ENCODE measurements around the gene ERICH3.
"Not testable (repeated sequence)": the region's sequence is repeated elsewhere in the genome, so short reads cannot be mapped to it uniquely, and the experiment has no call there.

Gene ERICH3

DNA sequence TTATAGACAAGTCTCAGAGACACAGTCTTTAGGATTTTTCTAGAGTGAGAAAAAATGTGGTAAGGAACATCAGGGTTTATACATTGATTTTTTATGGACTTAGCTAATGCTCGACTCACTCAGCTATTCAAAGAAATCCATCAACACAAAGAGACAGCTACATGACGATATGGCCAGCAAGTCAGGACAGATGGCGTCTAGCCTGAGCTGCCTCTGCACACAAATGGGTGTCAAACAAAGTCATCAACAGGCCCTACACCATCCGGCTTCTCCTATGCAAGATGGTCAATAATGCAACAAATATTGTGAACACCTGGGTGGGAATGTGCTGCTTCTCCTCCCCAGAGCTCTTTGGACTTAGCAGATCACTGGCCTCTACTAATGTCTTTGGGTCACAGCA lies 13.3 kb upstream of the ERICH3 start:
- Histone ChIP-seq H3K27ac (no peak overlapping the region), H3K9ac (ENCODE audit: insufficient read length) (no peak overlapping the region), H3K9me3 (ENCODE audit: low read depth, low read length) (no peaks in the 10 kb centered on the region), H3K4me3 (no peak overlapping the region), H3K36me3 (ENCODE audit: insufficient read depth, low read length) (no peaks in the 10 kb centered on the region)
- no peak for DNase-seq (ENCODE audit: low read depth, low spot score)
- TF ChIP-seq FOXP2 (optimal IDR thresholded peaks at IDR 0.05; ENCODE audit: control extremely low read depth, extremely low read length, insufficient read depth), result no peak
- no peak for TF ChIP-seq EZH2 (IDR thresholded peaks at IDR 0.05)
- no peak for TF ChIP-seq POLR2AphosphoS5 (IDR thresholded peaks at IDR 0.05; ENCODE audit: borderline replicate concordance, low read depth, low read length)

DNA sequence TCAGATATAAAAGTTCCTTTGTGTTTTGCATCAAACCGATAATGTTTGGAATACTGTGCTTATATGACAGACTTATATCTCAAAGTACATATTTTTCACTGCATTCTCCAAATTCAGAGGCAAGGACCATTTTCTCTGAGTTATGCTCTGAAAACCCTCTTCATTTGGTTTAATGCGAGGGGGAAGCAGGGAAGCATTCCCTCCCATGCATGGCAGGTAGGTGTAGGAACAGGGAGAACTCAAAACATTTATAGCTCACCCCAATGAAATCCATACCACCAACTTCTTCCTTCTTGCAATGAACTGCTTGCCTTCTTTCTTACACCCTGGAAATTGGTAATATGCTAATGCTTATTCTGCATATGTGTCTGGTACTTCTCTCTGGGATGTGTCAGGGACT lies 10.7 kb upstream of the ERICH3 start:
- H3K9me3 ChIP-seq (ENCODE audit: low read depth, low read length), result no peaks in the 10 kb centered on the region
- H3K27ac ChIP-seq, result no peak overlapping the region
- TF ChIP-seq FOXP2 (optimal IDR thresholded peaks at IDR 0.05; ENCODE audit: control extremely low read depth, extremely low read length, insufficient read depth) (no peak), POLR2AphosphoS5 (IDR thresholded peaks at IDR 0.05; ENCODE audit: borderline replicate concordance, low read depth, low read length) (no peak), EZH2 (IDR thresholded peaks at IDR 0.05) (no peak)
- no peak overlapping the region for H3K4me3 ChIP-seq
- no peaks in the 10 kb centered on the region for H3K36me3 ChIP-seq (ENCODE audit: insufficient read depth, low read length)
- H3K9ac ChIP-seq (ENCODE audit: insufficient read length), result no peak overlapping the region
- DNase-seq (ENCODE audit: low read depth, low spot score), result no peak

DNA sequence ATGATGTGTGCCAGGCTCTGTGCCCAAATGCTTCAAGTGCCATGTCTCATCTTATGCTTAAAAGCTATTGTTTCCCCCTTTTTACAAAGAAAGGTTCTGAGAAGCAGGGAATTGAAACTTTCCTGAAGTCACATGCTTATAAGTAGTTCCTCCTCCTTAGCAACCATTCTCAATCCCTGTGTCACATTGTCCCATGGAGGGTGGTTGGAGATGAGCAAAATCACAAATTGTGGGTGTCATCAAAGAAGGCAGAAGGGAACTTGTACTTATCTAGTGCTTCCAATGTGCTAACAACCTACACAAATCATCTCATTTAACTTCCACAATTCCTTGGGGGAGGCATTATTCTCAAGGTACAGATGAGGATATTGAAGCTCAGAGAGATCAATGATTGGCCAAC lies 10.1 kb upstream of the ERICH3 start:
- no peak for TF ChIP-seq POLR2AphosphoS5 (IDR thresholded peaks at IDR 0.05; ENCODE audit: borderline replicate concordance, low read depth, low read length)
- no peaks in the 10 kb centered on the region for H3K9me3 ChIP-seq (ENCODE audit: low read depth, low read length)

DNA sequence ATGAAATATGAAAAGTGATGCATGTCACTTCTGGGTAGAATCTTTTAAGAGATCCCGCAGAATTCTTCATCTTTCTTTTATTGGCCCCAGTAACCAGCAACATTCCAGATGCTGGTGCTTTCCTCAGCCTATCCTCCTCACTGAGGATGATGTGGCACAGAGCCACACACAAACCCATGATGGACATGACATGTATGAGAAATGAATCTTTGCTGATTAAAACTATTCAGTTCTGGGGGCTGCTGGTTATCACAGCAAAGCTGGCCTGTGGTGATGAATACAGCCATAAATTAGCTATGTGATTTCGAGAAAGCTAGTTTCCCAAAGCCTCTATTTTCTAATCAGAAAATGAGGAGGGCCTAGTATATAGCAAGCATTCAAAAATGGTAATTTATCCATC lies 8.3 kb upstream of the ERICH3 start:
- TF ChIP-seq EZH2 (IDR thresholded peaks at IDR 0.05), result no peak
- TF ChIP-seq FOXP2 (optimal IDR thresholded peaks at IDR 0.05; ENCODE audit: control extremely low read depth, extremely low read length, insufficient read depth), result no peak
- no peak for TF ChIP-seq POLR2AphosphoS5 (IDR thresholded peaks at IDR 0.05; ENCODE audit: borderline replicate concordance, low read depth, low read length)
- no peak for DNase-seq (ENCODE audit: low read depth, low spot score)

More for the DNA sequence above, 10.1 kb upstream of the ERICH3 start:
- no peaks in the 10 kb centered on the region for H3K36me3 ChIP-seq (ENCODE audit: insufficient read depth, low read length)
- no peak overlapping the region for H3K27ac ChIP-seq
- no peak for DNase-seq (ENCODE audit: low read depth, low spot score)
- no peak overlapping the region for H3K9ac ChIP-seq (ENCODE audit: insufficient read length)
- H3K4me3 ChIP-seq, result no peak overlapping the region

DNA sequence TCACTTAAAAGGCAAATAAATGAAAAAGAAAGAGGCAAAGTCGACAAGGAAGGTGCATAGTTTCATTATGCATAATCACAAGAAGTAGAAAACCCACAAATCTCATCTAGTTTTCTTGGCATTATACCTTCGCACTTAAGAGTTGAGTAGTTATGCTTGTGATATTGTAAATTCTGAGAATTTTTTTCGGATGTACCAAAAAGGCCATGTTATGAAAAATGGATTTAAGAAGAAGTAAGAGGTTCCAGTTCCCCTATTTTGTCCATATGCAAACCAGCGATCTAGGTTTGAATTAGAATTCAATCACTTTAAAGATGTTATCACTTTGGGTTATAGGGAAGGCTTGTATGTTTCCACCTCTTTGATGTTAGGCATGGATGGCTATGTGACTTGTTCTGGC lies 7.9 kb upstream of the ERICH3 start:
- Histone ChIP-seq H3K36me3 (ENCODE audit: insufficient read depth, low read length) (no peaks in the 10 kb centered on the region), H3K9ac (ENCODE audit: insufficient read length) (no peak overlapping the region), H3K4me3 (no peak overlapping the region), H3K27ac (no peak overlapping the region), H3K9me3 (ENCODE audit: low read depth, low read length) (no peaks in the 10 kb centered on the region)
- DNase-seq (ENCODE audit: low read depth, low spot score), result no peak
- TF ChIP-seq EZH2 (IDR thresholded peaks at IDR 0.05) (no peak), POLR2AphosphoS5 (IDR thresholded peaks at IDR 0.05; ENCODE audit: borderline replicate concordance, low read depth, low read length) (no peak)

More for the DNA sequence above, 8.3 kb upstream of the ERICH3 start:
- Histone ChIP-seq H3K27ac (no peak overlapping the region), H3K9me3 (ENCODE audit: low read depth, low read length) (no peaks in the 10 kb centered on the region), H3K9ac (ENCODE audit: insufficient read length) (no peak overlapping the region), H3K36me3 (ENCODE audit: insufficient read depth, low read length) (no peaks in the 10 kb centered on the region), H3K4me3 (no peak overlapping the region)

DNA sequence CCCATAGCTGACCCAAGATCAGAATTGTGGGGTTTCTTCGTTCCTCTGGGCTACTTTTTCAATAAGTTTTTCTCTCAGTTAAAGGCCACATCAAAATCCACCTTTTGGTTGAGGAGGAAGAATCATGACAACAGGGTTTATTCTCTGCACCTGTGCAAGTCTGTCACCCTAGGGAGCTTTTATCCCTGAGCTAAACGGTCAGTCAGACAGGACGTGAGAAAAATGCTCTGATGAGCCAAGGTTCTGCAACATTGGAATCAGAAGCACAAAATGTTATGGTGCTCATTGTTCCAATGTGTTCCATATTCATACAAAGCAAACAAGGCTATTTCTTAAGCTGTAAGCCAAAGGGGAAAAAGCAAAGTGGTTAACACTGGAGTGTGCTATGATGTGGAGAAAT lies 7.4 kb upstream of the ERICH3 start:
- DNase-seq (ENCODE audit: low read depth, low spot score), result no peak
- H3K27ac ChIP-seq, result no peak overlapping the region
- H3K36me3 ChIP-seq (ENCODE audit: insufficient read depth, low read length), result no peaks in the 10 kb centered on the region
- H3K4me3 ChIP-seq, result no peak overlapping the region
- H3K9me3 ChIP-seq (ENCODE audit: low read depth, low read length), result no peaks in the 10 kb centered on the region
- TF ChIP-seq FOXP2 (optimal IDR thresholded peaks at IDR 0.05; ENCODE audit: control extremely low read depth, extremely low read length, insufficient read depth), result no peak
- TF ChIP-seq POLR2AphosphoS5 (IDR thresholded peaks at IDR 0.05; ENCODE audit: borderline replicate concordance, low read depth, low read length), result no peak
- TF ChIP-seq EZH2 (IDR thresholded peaks at IDR 0.05), result no peak
- H3K9ac ChIP-seq (ENCODE audit: insufficient read length), result no peak overlapping the region

DNA sequence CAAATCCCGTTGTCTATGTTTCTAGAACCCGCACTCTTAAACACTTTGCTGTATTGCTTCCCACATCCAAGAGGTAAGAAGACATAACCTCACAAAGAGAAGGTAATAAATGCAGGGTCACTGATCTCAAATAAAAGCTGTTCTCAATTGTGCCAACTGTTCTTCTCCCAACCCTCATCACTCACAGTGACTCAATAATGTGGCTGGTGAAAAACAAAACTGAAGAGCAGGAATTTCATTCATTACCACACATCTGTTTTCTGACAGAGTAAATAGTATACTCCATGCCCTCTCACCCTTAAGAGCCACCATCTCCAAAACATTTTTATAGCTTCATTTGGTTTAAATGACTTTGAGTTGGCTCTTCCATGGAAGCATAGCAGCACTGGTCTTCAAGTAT lies 6.2 kb upstream of the ERICH3 start:
- no peaks in the 10 kb centered on the region for H3K9me3 ChIP-seq (ENCODE audit: low read depth, low read length)
- H3K27ac ChIP-seq, result no peak overlapping the region
- no peaks in the 10 kb centered on the region for H3K36me3 ChIP-seq (ENCODE audit: insufficient read depth, low read length)
- DNase-seq (ENCODE audit: low read depth, low spot score), result no peak
- TF ChIP-seq POLR2AphosphoS5 (IDR thresholded peaks at IDR 0.05; ENCODE audit: borderline replicate concordance, low read depth, low read length) (no peak), EZH2 (IDR thresholded peaks at IDR 0.05) (no peak), FOXP2 (optimal IDR thresholded peaks at IDR 0.05; ENCODE audit: control extremely low read depth, extremely low read length, insufficient read depth) (no peak)
- no peak overlapping the region for H3K4me3 ChIP-seq
- H3K9ac ChIP-seq (ENCODE audit: insufficient read length), result no peak overlapping the region

DNA sequence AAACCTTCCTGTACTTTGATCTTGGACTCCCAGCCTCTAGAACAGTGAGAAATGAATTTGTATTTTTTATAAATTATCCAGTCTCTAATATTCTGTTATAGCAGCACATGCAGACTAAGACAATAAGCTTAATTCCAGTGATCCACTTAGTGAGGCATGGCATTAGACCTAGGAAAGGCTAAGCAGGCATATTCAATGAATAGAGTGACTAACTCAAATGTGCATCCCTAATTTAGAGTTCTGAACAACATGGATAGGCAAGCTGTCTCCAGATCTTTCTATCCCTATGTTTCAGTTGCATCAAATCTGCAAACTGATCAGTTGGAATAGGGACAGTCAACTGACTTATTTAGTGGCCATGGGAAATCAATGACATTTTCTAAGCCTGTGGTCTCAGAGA lies 4.3 kb upstream of the ERICH3 start:
- Histone ChIP-seq H3K9ac (ENCODE audit: insufficient read length) (no peak overlapping the region), H3K9me3 (ENCODE audit: low read depth, low read length) (no peaks in the 10 kb centered on the region), H3K36me3 (ENCODE audit: insufficient read depth, low read length) (no peaks in the 10 kb centered on the region), H3K4me3 (no peak overlapping the region), H3K27ac (no peak overlapping the region)
- DNase-seq (ENCODE audit: low read depth, low spot score), result no peak
- TF ChIP-seq EZH2 (IDR thresholded peaks at IDR 0.05), result no peak
- TF ChIP-seq FOXP2 (optimal IDR thresholded peaks at IDR 0.05; ENCODE audit: control extremely low read depth, extremely low read length, insufficient read depth), result no peak
- no peak for TF ChIP-seq POLR2AphosphoS5 (IDR thresholded peaks at IDR 0.05; ENCODE audit: borderline replicate concordance, low read depth, low read length)

DNA sequence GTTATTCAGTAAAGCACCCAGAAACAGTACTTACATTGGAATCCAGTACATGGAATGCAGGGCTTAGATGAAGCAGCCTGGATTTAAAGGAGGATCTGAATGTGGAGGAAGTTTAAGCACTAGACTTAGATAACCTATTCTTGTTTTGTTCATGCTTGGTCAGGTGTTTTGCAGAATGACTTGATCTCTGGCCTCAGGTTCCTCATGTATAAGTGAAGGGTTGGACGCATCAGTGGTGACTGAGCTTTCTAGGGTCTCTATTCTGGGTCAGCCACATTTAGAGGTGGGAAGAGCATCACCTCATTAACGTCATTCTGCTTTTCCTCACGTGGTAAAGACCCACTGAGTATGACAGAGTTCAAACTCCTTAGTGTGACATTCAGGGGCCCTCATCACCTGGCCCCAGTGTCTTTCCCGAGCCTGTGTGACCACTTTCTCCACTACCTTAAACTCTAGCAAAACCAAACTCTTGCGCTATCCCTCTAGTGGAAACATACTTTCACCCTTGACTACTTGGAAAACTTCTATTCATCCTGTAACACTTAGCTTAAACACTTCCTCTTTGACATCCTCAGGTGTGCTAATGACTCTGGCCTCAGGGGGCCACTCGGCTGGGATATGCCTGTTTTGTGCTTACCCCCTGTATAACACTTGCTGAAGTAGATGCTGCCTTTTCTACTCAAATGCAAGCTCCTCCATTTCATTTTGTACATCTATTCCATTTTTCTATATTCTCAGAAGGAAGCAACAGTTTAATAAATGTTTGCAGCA lies 871 bp upstream of the ERICH3 start:
- H3K36me3 ChIP-seq (ENCODE audit: insufficient read depth, low read length), result no peaks in the 10 kb centered on the region
- no peak overlapping the region for H3K4me3 ChIP-seq
- no peak for DNase-seq (ENCODE audit: low read depth, low spot score)
- TF ChIP-seq FOXP2 (optimal IDR thresholded peaks at IDR 0.05; ENCODE audit: control extremely low read depth, extremely low read length, insufficient read depth), result no peak
- no peak for TF ChIP-seq EZH2 (IDR thresholded peaks at IDR 0.05)
- no peak for TF ChIP-seq POLR2AphosphoS5 (IDR thresholded peaks at IDR 0.05; ENCODE audit: borderline replicate concordance, low read depth, low read length)
- H3K9me3 ChIP-seq (ENCODE audit: low read depth, low read length), result no peaks in the 10 kb centered on the region
- no peak overlapping the region for H3K9ac ChIP-seq (ENCODE audit: insufficient read length)
- H3K27ac ChIP-seq, result no peak overlapping the region

DNA sequence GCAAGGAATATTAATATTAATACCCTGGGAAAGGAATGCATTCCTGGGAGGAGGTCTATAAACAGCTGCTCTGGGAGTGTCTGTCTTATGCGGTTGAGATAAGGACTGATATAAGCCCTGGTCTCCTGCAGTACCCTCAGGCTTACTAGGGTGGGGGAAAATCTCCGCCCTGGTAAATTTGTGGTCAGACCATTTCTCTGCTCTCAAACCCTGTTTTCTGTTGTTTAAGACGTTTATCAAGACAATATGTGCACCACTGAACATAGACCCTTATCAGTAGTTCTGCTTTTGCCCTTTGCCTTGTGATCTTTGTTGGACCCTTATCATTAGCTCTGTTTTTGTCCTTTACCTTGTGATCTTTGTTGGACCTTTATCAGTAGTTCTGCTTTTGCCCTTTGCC lies 2.7 kb downstream of the ERICH3 start:
- not testable (repeated sequence) for H3K9ac ChIP-seq (ENCODE audit: insufficient read length); H3K4me3 ChIP-seq; H3K27ac ChIP-seq; H3K9me3 ChIP-seq (ENCODE audit: low read depth, low read length); DNase-seq (ENCODE audit: low read depth, low spot score); H3K36me3 ChIP-seq (ENCODE audit: insufficient read depth, low read length)

Data from SK-N-MC (cell line).